ENCODE data around the gene NODAL. TPM values are rescaled to one million over a fixed set of nuclear protein-coding genes. Genes with fewer than 3 reads are reported as not detected.

NODAL gene
- total RNA-seq, 1 experiment from 2014 or later = not detected

- in situ Hi-C loops (cut with HindIII; ENCODE audit: low sequenced_read_pairs) = no loop called here
- DNase-seq (ENCODE audit: low spot score) = no peak
Measured at GRCh38 chr10:70466951-70467350, 25.5 kb upstream of the NODAL start.

GRCh38 chr10:70465832-70466231 is 24.4 kb upstream of the NODAL start:
- in situ Hi-C loops (cut with HindIII; ENCODE audit: low sequenced_read_pairs) = no loop called here
- DNase-seq (ENCODE audit: low spot score) = no peak

DNA sequence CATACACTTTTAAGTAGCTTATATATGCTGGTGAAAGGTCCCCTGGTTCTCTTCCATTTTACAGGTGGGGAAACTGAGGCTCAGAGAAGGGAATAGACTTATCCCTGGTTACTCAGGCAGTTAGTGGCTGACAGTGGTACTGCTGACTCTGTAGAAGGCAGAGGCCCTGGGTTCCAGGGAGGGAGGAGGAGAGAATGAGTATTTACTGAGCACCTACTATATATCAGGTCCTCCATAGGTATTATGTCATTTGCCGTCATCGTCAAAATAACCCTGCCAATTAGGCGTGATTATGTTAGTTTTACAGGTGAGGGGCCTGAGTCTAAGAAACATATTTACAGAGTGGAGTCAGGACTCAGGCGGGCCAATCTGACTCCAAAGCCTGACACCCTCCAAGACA is 23.8 kb upstream of the NODAL start:
- in situ Hi-C loops (cut with HindIII; ENCODE audit: low sequenced_read_pairs) = no loop called here
- DNase-seq (ENCODE audit: low spot score) = no peak

GRCh38 chr10:70462349-70462984 is 21.0 kb upstream of the NODAL start:
- in situ Hi-C loops (cut with HindIII; ENCODE audit: low sequenced_read_pairs) = no loop called here
- DNase-seq (ENCODE audit: low spot score) = peak; percentile 97

- DNase-seq (ENCODE audit: low spot score) = peak; percentile 78
- in situ Hi-C loops (cut with HindIII; ENCODE audit: low sequenced_read_pairs) = no loop called here
Measured at GRCh38 chr10:70461397-70462348, 20.2 kb upstream of the NODAL start.

- in situ Hi-C loops (cut with HindIII; ENCODE audit: low sequenced_read_pairs) = no loop called here
- DNase-seq (ENCODE audit: low spot score) = no peak
Measured at GRCh38 chr10:70459774-70460490, 18.5 kb upstream of the NODAL start.

- DNase-seq (ENCODE audit: low spot score) = no peak
- in situ Hi-C loops (cut with HindIII; ENCODE audit: low sequenced_read_pairs) = no loop called here
Measured at GRCh38 chr10:70459061-70459773, 17.7 kb upstream of the NODAL start.

DNA sequence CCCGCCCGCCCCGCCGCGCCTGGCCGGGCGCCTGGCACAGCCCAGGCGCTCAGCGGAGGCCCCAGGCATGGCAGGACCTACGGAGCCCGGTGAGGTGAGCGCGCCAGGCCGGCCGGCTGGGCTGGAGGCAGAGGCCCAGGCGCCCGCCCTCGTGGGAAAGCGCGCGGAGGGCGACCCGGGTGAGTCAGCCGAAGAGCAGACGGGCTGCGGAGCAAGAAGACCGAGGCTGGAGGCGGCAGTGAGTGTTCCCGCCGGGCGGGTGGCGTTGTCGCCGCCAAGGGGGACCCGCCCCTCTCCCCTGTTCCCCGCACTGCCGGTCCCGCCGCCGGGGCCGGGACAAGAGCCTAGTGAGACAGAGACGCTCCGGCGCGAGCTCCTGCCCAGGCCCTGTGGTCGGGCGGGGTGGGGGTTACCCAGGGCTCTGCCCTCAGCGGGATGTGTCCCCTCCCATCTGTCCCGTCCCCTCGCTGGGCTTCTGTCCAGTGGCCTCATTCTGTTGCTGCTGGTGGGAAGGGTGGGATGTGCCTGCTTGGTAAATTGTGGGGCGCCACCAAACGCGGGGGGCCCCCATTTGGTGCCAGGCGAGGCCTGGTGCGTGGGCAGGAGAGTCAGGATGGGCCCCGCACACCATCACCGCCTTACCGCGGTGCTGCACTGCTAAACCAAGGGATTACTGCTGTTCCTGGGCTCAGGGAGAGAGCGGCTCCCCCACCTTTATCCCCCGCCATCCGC is 17.0 kb upstream of the NODAL start:
- peak; percentile 47 for DNase-seq (ENCODE audit: low spot score)
- in situ Hi-C loops (cut with HindIII; ENCODE audit: low sequenced_read_pairs) = no loop called here

GRCh38 chr10:70457759-70458305 is 16.4 kb upstream of the NODAL start:
- no peak for DNase-seq (ENCODE audit: low spot score)
- in situ Hi-C loops (cut with HindIII; ENCODE audit: low sequenced_read_pairs) = no loop called here

DNA sequence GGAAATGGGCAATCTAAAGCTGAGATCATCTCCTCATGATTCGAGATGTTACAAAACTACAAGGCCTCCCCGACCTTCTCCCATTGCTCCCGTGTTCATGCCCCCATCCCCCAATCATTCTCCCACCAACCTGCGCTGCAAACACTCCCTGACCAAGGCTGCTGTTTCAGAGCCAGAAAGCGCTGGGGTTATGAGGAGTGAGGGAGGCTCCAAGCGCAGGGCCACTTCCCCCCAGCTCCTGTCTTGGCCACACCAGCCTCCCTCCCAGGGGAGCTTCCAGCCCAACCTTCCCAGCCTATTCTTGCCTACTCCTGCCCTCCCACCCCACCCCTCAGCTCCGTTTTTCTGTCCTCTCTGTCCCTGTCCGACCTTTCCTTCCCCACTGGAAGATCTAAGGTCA is 14.7 kb upstream of the NODAL start:
- in situ Hi-C loops (cut with HindIII; ENCODE audit: low sequenced_read_pairs) = no loop called here
- DNase-seq (ENCODE audit: low spot score) = no peak

GRCh38 chr10:70455213-70455630 is 13.7 kb upstream of the NODAL start:
- DNase-seq (ENCODE audit: low spot score) = no peak
- in situ Hi-C loops (cut with HindIII; ENCODE audit: low sequenced_read_pairs) = no loop called here

- no peak for DNase-seq (ENCODE audit: low spot score)
- in situ Hi-C loops (cut with HindIII; ENCODE audit: low sequenced_read_pairs) = no loop called here
Measured at GRCh38 chr10:70448236-70448635, 6.8 kb upstream of the NODAL start.

DNA sequence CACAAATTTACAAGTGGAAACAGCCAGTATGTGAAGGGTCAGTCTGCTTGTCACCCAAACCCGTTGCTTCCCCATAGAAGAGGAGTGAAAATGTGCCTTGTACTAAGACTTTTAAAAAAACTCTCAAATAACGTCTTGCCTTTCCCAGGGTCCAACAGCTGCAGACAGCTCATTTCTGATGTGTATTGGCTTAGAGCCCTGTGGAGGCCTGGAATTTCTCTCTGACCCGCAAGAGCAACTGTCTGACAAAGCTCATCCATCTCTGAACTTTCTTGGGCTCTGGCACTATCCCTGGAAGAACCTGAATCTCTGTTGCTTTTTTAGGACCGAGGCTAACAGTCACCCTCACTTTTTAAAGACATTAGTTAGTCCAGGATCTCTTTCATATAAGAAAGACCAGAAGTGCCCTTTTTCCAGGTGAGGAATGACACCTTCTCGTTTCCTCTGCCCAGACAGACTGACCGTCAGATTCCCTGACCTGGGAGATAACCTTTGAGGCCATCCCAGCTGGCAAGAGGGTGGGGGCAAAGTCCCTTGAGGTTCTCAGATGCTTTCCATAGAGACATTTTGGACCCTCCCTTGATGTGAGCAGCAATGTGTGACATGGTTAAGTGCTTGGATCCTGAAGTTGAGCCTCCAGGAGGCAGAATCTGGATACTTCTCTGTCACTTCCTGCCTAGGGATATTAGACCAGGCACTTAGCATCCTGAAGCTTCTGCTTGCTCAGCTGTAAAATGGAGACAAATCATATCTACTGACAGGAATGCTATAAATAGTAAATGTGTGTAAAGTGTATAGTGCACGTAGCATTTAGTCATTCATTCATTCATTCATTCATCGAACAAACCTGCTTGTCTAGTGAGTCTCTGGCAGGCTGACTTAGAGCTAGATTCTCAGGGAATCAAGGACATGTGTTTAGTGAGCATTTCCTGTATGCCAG is 4.5 kb upstream of the NODAL start:
- DNase-seq (ENCODE audit: low spot score) = no peak
- in situ Hi-C loops (cut with HindIII; ENCODE audit: low sequenced_read_pairs) = no loop called here

GRCh38 chr10:70444744-70445143 is 3.3 kb upstream of the NODAL start:
- in situ Hi-C loops (cut with HindIII; ENCODE audit: low sequenced_read_pairs) = no loop called here
- no peak for DNase-seq (ENCODE audit: low spot score)

DNA sequence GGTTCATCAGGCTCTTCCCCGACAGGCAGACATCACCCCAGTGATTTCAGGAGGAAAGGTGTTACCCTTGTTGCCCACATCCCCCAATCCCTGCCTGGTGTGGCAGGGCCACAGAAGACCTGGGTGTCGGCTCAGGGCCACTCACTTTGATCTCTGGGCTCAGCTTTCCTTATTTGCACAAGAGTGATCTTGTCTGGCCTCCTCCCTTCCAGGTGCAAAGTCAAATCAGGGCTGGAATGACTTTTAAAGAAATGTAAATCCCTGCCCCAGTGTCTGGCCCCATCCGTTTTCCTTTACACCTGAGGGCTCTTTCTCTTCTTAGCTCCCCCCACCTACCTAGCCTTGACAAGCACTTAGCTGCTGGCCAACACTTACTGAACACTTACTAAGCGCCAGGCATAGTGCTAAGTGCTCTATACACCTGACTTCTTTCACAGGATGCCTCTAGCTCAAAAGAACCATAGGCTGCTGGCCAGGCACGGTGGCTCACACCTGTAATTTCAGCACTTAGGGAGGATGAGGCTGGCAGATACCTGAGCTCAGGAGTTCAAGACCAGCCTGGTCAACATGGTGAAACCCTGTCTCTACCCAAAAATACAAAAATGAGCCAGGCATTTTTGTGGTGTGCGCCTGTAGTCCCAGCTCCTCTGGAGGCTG is 979 bp upstream of the NODAL start:
- in situ Hi-C loops (cut with HindIII; ENCODE audit: low sequenced_read_pairs) = no loop called here
- no peak for DNase-seq (ENCODE audit: low spot score)

- no peak for DNase-seq (ENCODE audit: low spot score)
- in situ Hi-C loops (cut with HindIII; ENCODE audit: low sequenced_read_pairs) = no loop called here
Measured at GRCh38 chr10:70441895-70442309, 421 bp upstream of the NODAL start.
